Breast epithelium (tissue), 3 donors: ENCODE results near the gene DYNLRB1.

ENCODE experiments used
- POLR2A ChIP-seq: fragments of 450-650 bp; IDR thresholded peaks from one replicate; pipeline ENCODE4 v1.6.1; 2016; ENCODE audit warnings: antibody characterized with exemption, mild to moderate bottlenecking, moderate library complexity
- TF ChIP-seq, protein P1 (sequence below), 3 donors: fragments of 450-650 bp; IDR thresholded peaks; one replicate each; pipeline ENCODE4 v1.5.1; 2016 to 2017; ENCODE audit warnings: antibody characterized with exemption in 3 of 3, mild to moderate bottlenecking in 3 of 3, moderate library complexity in 3 of 3

GRCh38 chr20:34543463-34544056 lies 27.3 kb downstream of the DYNLRB1 start:
- TF ChIP-seq, protein P1, sequence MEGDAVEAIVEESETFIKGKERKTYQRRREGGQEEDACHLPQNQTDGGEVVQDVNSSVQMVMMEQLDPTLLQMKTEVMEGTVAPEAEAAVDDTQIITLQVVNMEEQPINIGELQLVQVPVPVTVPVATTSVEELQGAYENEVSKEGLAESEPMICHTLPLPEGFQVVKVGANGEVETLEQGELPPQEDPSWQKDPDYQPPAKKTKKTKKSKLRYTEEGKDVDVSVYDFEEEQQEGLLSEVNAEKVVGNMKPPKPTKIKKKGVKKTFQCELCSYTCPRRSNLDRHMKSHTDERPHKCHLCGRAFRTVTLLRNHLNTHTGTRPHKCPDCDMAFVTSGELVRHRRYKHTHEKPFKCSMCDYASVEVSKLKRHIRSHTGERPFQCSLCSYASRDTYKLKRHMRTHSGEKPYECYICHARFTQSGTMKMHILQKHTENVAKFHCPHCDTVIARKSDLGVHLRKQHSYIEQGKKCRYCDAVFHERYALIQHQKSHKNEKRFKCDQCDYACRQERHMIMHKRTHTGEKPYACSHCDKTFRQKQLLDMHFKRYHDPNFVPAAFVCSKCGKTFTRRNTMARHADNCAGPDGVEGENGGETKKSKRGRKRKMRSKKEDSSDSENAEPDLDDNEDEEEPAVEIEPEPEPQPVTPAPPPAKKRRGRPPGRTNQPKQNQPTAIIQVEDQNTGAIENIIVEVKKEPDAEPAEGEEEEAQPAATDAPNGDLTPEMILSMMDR (IDR thresholded peaks at IDR 0.05), result no peak
- no peak for TF ChIP-seq POLR2A
